Colon (tissue), 2 donors: ENCODE results near the gene EI24.

Experiments used
- FAIRE-seq: peaks from 2 replicates; lab custom pipeline; 2012; peaks lifted over from hg19 to GRCh38; lab: Jason Lieb, UNC
- donor health status: control.
- donor health status: control.

Gene EI24

GRCh38 chr11:125579811-125580210 is 10.5 kb downstream of the EI24 start:
- no peak for FAIRE-seq

GRCh38 chr11:125583496-125583895 is 14.2 kb downstream of the EI24 start:
- no peak for FAIRE-seq

GRCh38 chr11:125585487-125585886 is 16.2 kb downstream of the EI24 start:
- no peak for FAIRE-seq

GRCh38 chr11:125586623-125587022 is 17.3 kb downstream of the EI24 start:
- no peak for FAIRE-seq

GRCh38 chr11:125587480-125587879 is 18.2 kb downstream of the EI24 start:
- no peak for FAIRE-seq

- FAIRE-seq: no peak
Measured at GRCh38 chr11:125588505-125588904, 19.2 kb downstream of the EI24 start.

- FAIRE-seq: no peak
Measured at GRCh38 chr11:125591649-125592304, 22.5 kb downstream of the EI24 start.

- peak; percentile 86 for FAIRE-seq
Measured at GRCh38 chr11:125592305-125593113, 23.2 kb downstream of the EI24 start, which contains the start of gene STT3A. Gene STT3A, plus strand, starts transcription at chr11:125592852. Its CDS starts 3,064 bp downstream, at chr11:125595916.

GRCh38 chr11:125593114-125593820 is 24.0 kb downstream of the EI24 start:
- no peak for FAIRE-seq

GRCh38 chr11:125594958-125595357 is 25.7 kb downstream of the EI24 start:
- FAIRE-seq: no peak

- no peak for FAIRE-seq
Measured at GRCh38 chr11:125600663-125601062, 31.4 kb downstream of the EI24 start.

- FAIRE-seq: no peak
Measured at GRCh38 chr11:125603207-125603606, 33.9 kb downstream of the EI24 start.

GRCh38 chr11:125605417-125605816 is 36.1 kb downstream of the EI24 start:
- no peak for FAIRE-seq

GRCh38 chr11:125609545-125609944 is 40.3 kb downstream of the EI24 start:
- no peak for FAIRE-seq

GRCh38 chr11:125618383-125618782 is 49.1 kb downstream of the EI24 start:
- no peak for FAIRE-seq

GRCh38 chr11:125621995-125622394 is 52.7 kb downstream of the EI24 start:
- no peak for FAIRE-seq

GRCh38 chr11:125623064-125623463 is 53.8 kb downstream of the EI24 start:
- FAIRE-seq: no peak

GRCh38 chr11:125624756-125625213 is 55.5 kb downstream of the EI24 start, which contains the start of gene CHEK1:
Gene CHEK1, plus strand, starts transcription at chr11:125625163. Its CDS starts 1,606 bp downstream, at chr11:125626769.
- FAIRE-seq: no peak

- FAIRE-seq: no peak
Measured at GRCh38 chr11:125625225-125625629, 56.0 kb downstream of the EI24 start.

GRCh38 chr11:125625630-125626287 is 56.5 kb downstream of the EI24 start:
- no peak for FAIRE-seq

- FAIRE-seq: no peak
Measured at GRCh38 chr11:125626288-125626950, 57.1 kb downstream of the EI24 start.
